Adipocyte (in vitro differentiated cells): ENCODE measurements around the gene GAB2.
"Not testable (repeated sequence)": the region's sequence is repeated elsewhere in the genome, so short reads cannot be mapped to it uniquely, and the experiment has no call there.

Experiments
- DNase-seq: peaks from one replicate; pipeline ENCODE4 v3.0.0-alpha.2; 2015; ENCODE audit warnings: low read depth
- H3K27me3 ChIP-seq: replicated peaks from 2 replicates; pipeline ENCODE4 v1.7.0; 2013; ENCODE audit warnings: mild to moderate bottlenecking, low read length, moderate library complexity; ENCODE audit not compliant: control insufficient read depth, insufficient read depth
- H3K36me3 ChIP-seq: 2 replicates; pipeline ENCODE4 v1.7.0; 2013; ENCODE audit warnings: low read length, mild to moderate bottlenecking, moderate library complexity; ENCODE audit not compliant: control insufficient read depth, insufficient read depth, severe bottlenecking
- H3K4me1 ChIP-seq: 2 replicates; pipeline ENCODE4 v1.7.0; 2013; ENCODE audit warnings: mild to moderate bottlenecking, low read length, moderate library complexity; ENCODE audit not compliant: control insufficient read depth, insufficient read depth
- H3K4me3 ChIP-seq: 2 replicates; pipeline ENCODE4 v1.7.0; 2013; ENCODE audit warnings: mild to moderate bottlenecking, low read length, moderate library complexity
- H3K9ac ChIP-seq: 2 replicates; pipeline ENCODE4 v1.7.0; 2013; ENCODE audit warnings: mild to moderate bottlenecking, low read length, moderate library complexity
- H3K9me3 ChIP-seq: 2 replicates; pipeline ENCODE4 v1.7.0; 2013; ENCODE audit warnings: mild to moderate bottlenecking, low read length, moderate library complexity; ENCODE audit not compliant: control insufficient read depth

GAB2 gene

DNA sequence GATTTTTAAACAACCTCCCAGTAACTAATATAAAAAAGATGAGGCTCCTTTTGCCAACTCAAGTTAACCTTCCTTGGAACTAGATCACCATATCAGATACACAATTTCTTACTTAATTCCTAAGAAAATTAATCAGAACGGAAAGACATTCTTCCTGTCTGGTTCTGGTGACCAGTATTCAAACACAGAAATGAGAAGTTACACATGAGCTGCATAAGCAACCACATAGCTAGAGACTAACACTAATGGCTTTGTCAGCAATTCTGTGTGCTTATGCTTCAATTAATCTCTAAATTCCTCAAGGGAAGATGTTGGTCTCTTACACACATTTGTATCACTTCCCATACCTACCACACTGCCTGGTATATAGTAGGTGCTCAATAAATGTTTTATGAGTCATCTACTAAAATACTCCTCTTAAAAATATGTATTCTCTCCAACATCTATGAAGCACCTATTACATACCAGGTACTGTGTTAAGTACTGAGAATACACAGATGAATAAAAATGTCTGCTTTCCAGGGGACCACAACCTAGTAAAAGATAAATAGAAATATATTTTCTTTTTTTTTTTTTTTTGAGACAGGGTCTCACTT lies 54.5 kb downstream of the GAB2 start:
- no peaks in the 10 kb centered on the region for H3K27me3 ChIP-seq

DNA sequence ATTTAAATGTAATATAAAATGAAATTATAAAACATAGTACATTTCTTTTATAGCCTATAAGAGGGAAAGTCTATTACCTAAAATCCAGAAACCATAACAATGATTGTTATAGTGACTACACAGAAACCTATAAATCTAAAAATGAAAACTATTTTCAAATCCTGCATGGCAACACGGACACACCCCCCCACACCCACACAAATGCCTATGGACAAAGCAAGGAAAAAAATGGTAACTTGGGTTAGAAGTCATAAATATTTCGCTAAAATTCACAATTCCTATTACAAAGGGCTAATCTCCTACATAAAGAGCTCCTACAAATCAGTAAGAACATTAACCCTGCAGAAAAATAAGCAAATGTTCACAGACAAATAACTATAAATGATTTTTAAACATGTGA lies 56.4 kb downstream of the GAB2 start:
- H3K9ac ChIP-seq = no peak overlapping the region
- DNase-seq = no peak
- no peaks in the 10 kb centered on the region for H3K9me3 ChIP-seq
- no peaks in the 10 kb centered on the region for H3K4me1 ChIP-seq
- H3K4me3 ChIP-seq = no peak overlapping the region
- H3K36me3 ChIP-seq = no peaks in the 10 kb centered on the region
- H3K27me3 ChIP-seq = no peaks in the 10 kb centered on the region

More for the DNA sequence above, 54.5 kb downstream of the GAB2 start:
- no peaks in the 10 kb centered on the region for H3K9me3 ChIP-seq
- no peak for DNase-seq
- H3K4me1 ChIP-seq = no peaks in the 10 kb centered on the region
- H3K36me3 ChIP-seq = no peaks in the 10 kb centered on the region
- no peak overlapping the region for H3K9ac ChIP-seq
- H3K4me3 ChIP-seq = no peak overlapping the region

DNA sequence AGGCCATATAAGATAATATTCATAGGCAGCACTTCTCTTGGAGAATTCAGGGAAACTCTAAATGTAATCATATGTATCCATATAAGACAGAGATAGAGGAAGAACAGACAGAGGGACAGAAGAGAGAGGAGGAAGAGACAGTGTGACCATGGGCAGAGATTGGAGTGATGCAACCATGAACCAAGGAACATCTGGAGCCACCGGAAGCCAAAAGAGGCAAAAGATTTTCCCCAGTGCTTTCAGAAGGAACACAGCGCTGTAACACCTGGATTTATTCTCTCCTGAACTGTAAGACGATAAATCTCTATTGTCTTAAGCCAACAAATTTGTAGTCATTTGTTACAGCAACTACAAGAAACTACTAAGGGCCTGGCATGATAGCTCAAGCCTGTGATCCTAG lies 57.7 kb downstream of the GAB2 start:
- Histone ChIP-seq H3K36me3 (no peaks in the 10 kb centered on the region), H3K4me1 (peaks cover 1% of the 10 kb centered on the region), H3K9me3 (no peaks in the 10 kb centered on the region), H3K4me3 (no peak overlapping the region), H3K9ac (no peak overlapping the region), H3K27me3 (no peaks in the 10 kb centered on the region)
- no peak for DNase-seq

GRCh38 chr11:78357924-78358323 lies 59.7 kb downstream of the GAB2 start:
- not testable (repeated sequence) for DNase-seq, H3K27me3 ChIP-seq, H3K4me3 ChIP-seq, H3K4me1 ChIP-seq, H3K9ac ChIP-seq, H3K36me3 ChIP-seq, H3K9me3 ChIP-seq

DNA sequence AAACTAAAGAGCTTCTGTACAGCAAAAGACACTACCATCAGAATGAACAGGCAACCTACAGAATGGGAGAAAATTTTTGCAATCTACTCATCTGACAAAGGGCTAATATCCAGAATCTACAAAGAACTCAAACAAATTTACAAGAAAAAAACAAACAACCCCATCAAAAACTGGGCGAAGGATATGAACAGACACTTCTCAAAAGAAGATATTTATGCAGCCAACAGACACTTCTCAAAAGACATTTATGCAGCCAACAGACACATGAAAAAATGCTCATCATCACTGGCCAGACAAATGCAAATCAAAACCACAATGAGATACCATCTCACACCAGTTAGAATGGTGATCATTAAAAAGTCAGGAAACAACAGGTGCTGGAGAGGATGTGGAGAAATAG lies 60.2 kb downstream of the GAB2 start:
- H3K4me1 ChIP-seq, H3K4me3 ChIP-seq, H3K36me3 ChIP-seq, H3K9me3 ChIP-seq, H3K9ac ChIP-seq, H3K27me3 ChIP-seq, DNase-seq: not testable (repeated sequence)

- not testable (repeated sequence) for DNase-seq, H3K9ac ChIP-seq, H3K9me3 ChIP-seq, H3K36me3 ChIP-seq, H3K4me3 ChIP-seq, H3K27me3 ChIP-seq
- peaks cover 13% of the 10 kb centered on the region for H3K4me1 ChIP-seq
Observed at GRCh38 chr11:78355742-78356141, 61.9 kb downstream of the GAB2 start.

DNA sequence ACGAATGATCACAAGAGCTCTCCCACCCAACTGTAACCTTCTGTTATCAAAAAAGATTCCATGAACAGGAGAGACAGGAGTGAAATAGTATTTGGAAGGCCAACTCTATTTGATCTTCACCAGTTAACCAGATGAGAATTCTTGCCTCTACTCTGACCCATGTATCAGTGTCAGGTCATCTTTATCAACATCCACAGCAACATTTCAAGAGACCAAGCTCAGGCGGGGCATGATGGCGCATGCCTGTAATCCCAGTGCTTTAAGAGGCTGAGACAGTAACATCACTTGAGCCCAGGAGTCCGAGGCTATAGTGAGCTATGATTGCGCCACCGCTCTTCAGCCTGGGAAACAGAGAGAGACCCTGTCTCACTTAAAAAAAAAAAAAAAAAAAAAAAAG lies 62.3 kb downstream of the GAB2 start:
- no peak overlapping the region for H3K9ac ChIP-seq

DNA sequence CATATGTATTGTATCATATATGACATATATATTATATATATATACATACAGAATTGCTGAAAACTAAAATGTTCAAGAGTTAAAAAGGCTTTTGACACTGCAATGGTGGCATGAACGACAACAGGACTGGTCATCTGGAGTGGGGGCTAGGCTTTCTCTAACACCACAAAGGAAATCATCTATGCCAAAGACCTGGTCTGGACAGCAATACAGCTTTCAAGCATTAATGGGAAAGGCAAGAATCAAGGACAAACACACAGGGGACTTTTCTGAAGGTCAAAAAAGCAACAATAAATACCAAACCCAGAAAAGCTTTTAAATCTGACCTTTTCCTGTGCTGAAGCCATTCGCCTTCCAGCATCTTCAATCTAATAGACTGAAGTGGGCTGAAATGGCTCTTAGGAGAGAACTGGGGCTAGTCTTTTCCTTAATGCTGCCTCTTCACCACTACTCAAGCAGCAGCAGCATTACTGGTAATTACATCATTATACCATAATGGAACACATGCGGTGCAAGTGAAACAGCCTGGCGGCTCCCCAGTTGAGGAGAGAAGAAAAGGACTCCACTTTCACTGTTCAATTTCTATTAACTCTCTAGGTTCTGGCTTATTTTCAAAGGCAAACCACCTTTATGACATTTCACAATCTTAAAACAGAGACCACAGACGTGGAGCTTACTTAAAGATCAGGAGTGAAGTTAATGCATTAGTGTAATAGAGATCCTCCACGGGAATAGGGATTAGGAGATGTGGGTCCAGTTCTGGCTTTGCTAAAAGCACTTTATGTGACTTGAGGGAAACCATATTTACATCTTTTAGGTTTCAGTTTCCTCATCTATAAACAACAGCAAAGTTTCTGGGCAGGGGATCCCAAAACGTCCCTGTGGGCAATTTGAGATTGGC lies 63.0 kb downstream of the GAB2 start:
- Histone ChIP-seq H3K4me3 (peak overlapping the region; percentile 1), H3K4me1 (peaks cover 24% of the 10 kb centered on the region), H3K36me3 (no peaks in the 10 kb centered on the region), H3K9me3 (no peaks in the 10 kb centered on the region), H3K9ac (no peak overlapping the region), H3K27me3 (no peaks in the 10 kb centered on the region)
- peak; percentile 37 for DNase-seq

More for the DNA sequence above, 62.3 kb downstream of the GAB2 start:
- peaks cover 17% of the 10 kb centered on the region for H3K4me1 ChIP-seq
- no peak for DNase-seq
- no peaks in the 10 kb centered on the region for H3K27me3 ChIP-seq
- H3K4me3 ChIP-seq = no peak overlapping the region
- H3K9me3 ChIP-seq = no peaks in the 10 kb centered on the region
- no peaks in the 10 kb centered on the region for H3K36me3 ChIP-seq

DNA sequence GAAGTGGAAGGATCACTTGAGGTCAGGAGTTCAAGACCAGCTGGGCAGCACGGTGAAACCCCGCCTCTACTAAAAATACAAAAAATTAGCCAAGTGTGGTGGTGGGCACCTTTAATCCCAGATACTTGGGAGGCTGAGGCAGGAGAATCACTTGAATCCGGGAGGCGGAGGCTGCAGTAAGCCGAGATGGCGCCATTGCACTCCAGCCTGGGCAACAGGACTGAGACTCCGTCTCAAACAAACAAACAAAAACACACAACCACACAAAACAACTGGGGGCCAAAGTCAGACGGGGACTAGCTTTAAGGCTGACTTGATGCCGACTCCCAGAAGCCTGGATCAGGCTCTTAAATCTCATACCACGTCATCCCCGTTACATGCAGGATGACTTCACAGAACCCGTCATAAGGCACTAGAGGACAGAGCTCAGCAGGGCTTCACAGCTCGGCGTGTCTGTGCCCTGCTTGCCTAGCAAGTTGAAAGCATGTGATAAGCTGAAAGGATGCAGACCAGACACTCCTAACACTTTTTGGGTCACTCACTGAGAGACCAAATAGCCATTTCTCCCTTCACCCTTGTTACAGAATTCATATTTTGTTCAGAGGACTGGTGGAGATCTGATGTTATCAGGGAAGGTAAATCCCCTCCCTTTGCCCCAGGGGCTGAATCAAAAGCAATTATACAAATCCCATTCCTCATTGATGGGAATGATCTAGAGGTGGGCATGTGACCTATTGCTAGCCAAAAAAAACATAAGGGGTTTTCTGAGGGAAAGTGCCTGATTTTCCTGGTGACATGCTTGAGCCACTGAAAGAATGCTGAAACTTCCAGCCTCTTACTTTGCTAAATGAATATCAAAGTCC lies 65.4 kb downstream of the GAB2 start:
- Histone ChIP-seq H3K9me3 (no peaks in the 10 kb centered on the region), H3K36me3 (no peaks in the 10 kb centered on the region), H3K9ac (no peak overlapping the region), H3K4me1 (peaks cover 41% of the 10 kb centered on the region), H3K4me3 (no peak overlapping the region), H3K27me3 (no peaks in the 10 kb centered on the region)
- no peak for DNase-seq

DNA sequence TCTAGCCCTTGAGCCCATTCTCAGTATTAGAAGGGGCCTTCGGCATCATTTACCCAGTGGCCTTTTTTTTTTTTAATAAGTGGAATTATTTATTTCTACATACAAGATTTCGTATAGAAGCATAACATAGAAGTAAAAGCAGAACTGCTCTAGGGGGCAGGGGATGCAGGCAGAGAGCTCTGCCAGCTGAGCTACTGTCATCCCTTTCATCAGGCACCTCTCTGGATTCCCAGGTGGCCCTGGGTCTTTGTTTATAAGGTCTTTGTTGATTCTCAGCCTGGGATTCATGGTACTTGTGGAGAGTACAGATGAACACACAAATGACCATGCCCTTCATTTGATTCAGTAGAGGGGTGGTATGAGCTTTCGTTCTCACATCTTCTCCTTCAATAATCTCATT lies 66.4 kb downstream of the GAB2 start:
- Histone ChIP-seq H3K9ac (peak overlapping the region; percentile 77), H3K4me1 (peaks cover 42% of the 10 kb centered on the region), H3K27me3 (no peaks in the 10 kb centered on the region), H3K4me3 (peak overlapping the region; percentile 73), H3K36me3 (no peaks in the 10 kb centered on the region), H3K9me3 (no peaks in the 10 kb centered on the region)
- DNase-seq = no peak

DNA sequence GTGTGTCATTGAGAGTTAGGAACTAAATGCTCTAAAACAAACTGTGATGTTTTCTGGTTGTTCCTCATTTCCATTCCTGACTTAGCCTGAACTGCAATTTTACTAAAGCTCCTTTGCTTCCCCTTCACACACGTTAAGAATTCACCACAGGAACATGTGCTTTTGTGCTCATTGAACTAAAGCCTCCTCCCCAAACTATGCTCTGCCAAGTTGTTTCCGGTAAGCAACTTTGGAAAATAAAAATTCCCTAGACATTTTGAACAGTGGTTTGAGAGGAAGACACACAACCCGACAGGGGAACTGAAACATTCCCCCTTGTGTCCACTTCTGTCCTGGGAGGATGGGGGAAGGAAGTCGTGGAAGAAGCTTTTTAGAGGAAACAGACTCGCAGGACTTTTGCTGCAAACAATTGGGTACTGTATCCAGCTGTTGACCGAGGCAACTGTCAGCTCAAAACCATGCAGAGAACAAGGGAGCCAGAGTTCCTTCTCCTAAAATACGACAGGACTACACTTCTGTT lies 66.9 kb downstream of the GAB2 start:
- peak overlapping the region; percentile 73 for H3K4me3 ChIP-seq
- peak; percentile 57 for DNase-seq
- H3K27me3 ChIP-seq = no peaks in the 10 kb centered on the region
- H3K9me3 ChIP-seq = no peaks in the 10 kb centered on the region
- H3K36me3 ChIP-seq = no peaks in the 10 kb centered on the region
- peaks cover 47% of the 10 kb centered on the region for H3K4me1 ChIP-seq
- peak overlapping the region; percentile 77 for H3K9ac ChIP-seq
